CD4-positive, alpha-beta T cell (primary cell): ENCODE data around the gene SLC5A6. TPM values are rescaled to one million over a fixed set of nuclear protein-coding genes. Genes with fewer than 3 reads are reported as not detected.

ENCODE experiments used
- ATAC-seq: fragments of 200-7000 bp; cut with Tn5 transposase; one replicate; pipeline ENCODE4 v1.10.0; 2022; ENCODE audit warnings: mild to moderate bottlenecking; ENCODE audit not compliant: poor library complexity
- CTCF ChIA-PET: fragments of 350-600 bp; sonication (Branson Sonifier 250); formaldehyde crosslinking; loops from one replicate; lab custom pipeline; 2021; ENCODE audit warnings: antibody characterized with exemption, inconsistent platforms; lab: Charles Lee
- POLR2A ChIA-PET: fragments of 350-600 bp; sonication (Branson Sonifier 250); formaldehyde crosslinking; loops from one replicate; lab custom pipeline; 2021; ENCODE audit warnings: antibody characterized with exemption, inconsistent platforms; lab: Charles Lee
- DNase-seq, 14 experiments: peaks; one replicate each; pipeline ENCODE4 v3.0.0-alpha.2; 2013 to 2020; ENCODE audit warnings: mixed read lengths in 2 of 14
- H3K27ac ChIP-seq, 2 donors: one replicate each; pipeline versions ENCODE4 v1.5.1 to v1.7.0; 2013; ENCODE audit warnings: low read length in 2 of 2, low read depth in 1 of 2, mild to moderate bottlenecking in 1 of 2
- H3K27me3 ChIP-seq, 2 experiments: 1 replicate in 1 of 2; 2 replicates in 1 of 2; pipeline versions ENCODE4 v1.6.1 to v1.7.0; 2013; ENCODE audit warnings: low read length in 2 of 2, control low read depth in 1 of 2, mild to moderate bottlenecking in 1 of 2, moderate library complexity in 1 of 2; ENCODE audit not compliant: insufficient read depth in 2 of 2, control insufficient read depth in 1 of 2
- H3K36me3 ChIP-seq: one replicate; pipeline ENCODE4 v1.6.1; 2013; ENCODE audit warnings: low read length, control low read depth; ENCODE audit not compliant: insufficient read depth
- H3K4me1 ChIP-seq: one replicate; pipeline ENCODE4 v1.6.1; 2013; ENCODE audit warnings: low read length, control low read depth; ENCODE audit not compliant: insufficient read depth
- H3K4me3 ChIP-seq: one replicate; pipeline ENCODE4 v1.5.1; 2013; ENCODE audit warnings: mild to moderate bottlenecking, low read length, moderate library complexity
- H3K9me3 ChIP-seq, 2 experiments: 1 replicate in 1 of 2; 2 replicates in 1 of 2; pipeline versions ENCODE4 v1.6.1 to v1.7.0; 2013; ENCODE audit warnings: low read length in 2 of 2, mild to moderate bottlenecking in 2 of 2, control low read depth in 1 of 2, moderate library complexity in 1 of 2; ENCODE audit not compliant: control insufficient read depth in 1 of 2, insufficient read depth in 1 of 2
- H3K27ac Mint-ChIP-seq: one replicate; pipeline ENCODE4 v1.8.0; 2020; ENCODE audit warnings: mixed read lengths
- H3K27me3 Mint-ChIP-seq: one replicate; pipeline ENCODE4 v1.8.0; 2021; ENCODE audit warnings: mixed read lengths
- H3K36me3 Mint-ChIP-seq: one replicate; pipeline ENCODE4 v1.8.0; 2021; ENCODE audit warnings: low read depth, mixed read lengths
- H3K4me1 Mint-ChIP-seq: one replicate; pipeline ENCODE4 v1.8.0; 2021; ENCODE audit warnings: low read depth, mixed read lengths
- H3K4me3 Mint-ChIP-seq: one replicate; pipeline ENCODE4 v1.8.0; 2020; ENCODE audit warnings: mild to moderate bottlenecking, mixed read lengths
- H3K9me3 Mint-ChIP-seq: one replicate; pipeline ENCODE4 v1.8.0; 2020; ENCODE audit warnings: mixed read lengths
- CTCF ChIP-seq: fragments of 200-600 bp; IDR thresholded peaks from one replicate; pipeline ENCODE4 v1.8.0; 2022; ENCODE audit warnings: antibody characterized with exemption, mild to moderate bottlenecking
- intact Hi-C, 2 experiments: fragments of 100-400 bp; cut with DNase I in 1 of 2; cut with micrococcal nuclease in 1 of 2; formaldehyde crosslinking; loops; one replicate each; pipeline versions ENCODE4 v1.15.1 to v1.9.0; 2023 to 2025; cut with DNase I, micrococcal nuclease
- total RNA-seq, 174 experiments: library from RNA in 2 of 174; stranded (reverse) in 2 of 174; gene quantifications; one replicate each; pipeline ENCODE4 v1.2.3 and lab custom pipeline; 2021 to 2026

Gene SLC5A6
- total RNA-seq, 2 experiments from 2014 or later, result 196 to 207 TPM

- Mint-ChIP-seq H3K27me3 (peaks cover 43% of the 10 kb centered on the region), H3K27ac (no peak overlapping the region), H3K9me3 (no peaks in the 10 kb centered on the region), H3K36me3 (no peaks in the 10 kb centered on the region), H3K4me1 (no peaks in the 10 kb centered on the region), H3K4me3 (no peak overlapping the region)
- peaks cover 0 to 5% of the 10 kb centered on the region in 2 experiments for H3K27me3 ChIP-seq
- POLR2A ChIA-PET, result no interaction called here
- TF ChIP-seq CTCF, result no peak
- no peaks in the 10 kb centered on the region for H3K9me3 ChIP-seq
- ATAC-seq (no peak), DNase-seq (no peak)
- H3K27ac ChIP-seq, result no peak overlapping the region
- peaks cover under 1% of the 10 kb centered on the region for H3K4me1 ChIP-seq
- no peaks in the 10 kb centered on the region for H3K36me3 ChIP-seq
- no peak overlapping the region for H3K4me3 ChIP-seq
- intact Hi-C loops, result no loop called here
- CTCF ChIA-PET, result no interaction called here
These were observed 36.7 kb downstream of the SLC5A6 start for GRCh38 chr2:27175330-27175729.

- no peaks in the 10 kb centered on the region for H3K9me3 Mint-ChIP-seq
- Histone ChIP-seq H3K4me3 (no peak overlapping the region), H3K9me3 (no peaks in the 10 kb centered on the region), H3K27ac (no peak overlapping the region), H3K36me3 (no peaks in the 10 kb centered on the region), H3K4me1 (peaks cover 8% of the 10 kb centered on the region), H3K27me3 (peaks cover 3 to 7% of the 10 kb centered on the region in 2 experiments)
- ATAC-seq (no peak), DNase-seq (no peak)
- H3K27ac Mint-ChIP-seq, result no peak overlapping the region
- ChIA-PET POLR2A (no interaction called here), CTCF (no interaction called here)
- TF ChIP-seq CTCF, result no peak
- H3K27me3 Mint-ChIP-seq, result peaks cover 45% of the 10 kb centered on the region
- H3K4me1 Mint-ChIP-seq, result peaks cover 4% of the 10 kb centered on the region
- H3K4me3 Mint-ChIP-seq, result no peak overlapping the region
- H3K36me3 Mint-ChIP-seq, result no peaks in the 10 kb centered on the region
- intact Hi-C loops, result no loop called here
These were observed 37.4 kb downstream of the SLC5A6 start for GRCh38 chr2:27174638-27175037.

GRCh38 chr2:27171351-27171848, 40.7 kb downstream of the SLC5A6 start:
- no peaks in the 10 kb centered on the region for H3K36me3 Mint-ChIP-seq
- H3K4me1 ChIP-seq, result peaks cover 8% of the 10 kb centered on the region
- CTCF ChIA-PET, result interaction anchor here (0.7 to 0.8 kb wide), 2 partner anchors 70 to 211 kb away, joined by 3 read pairs; no protein-coding TSS in a partner anchor

More at GRCh38 chr2:27171351-27171848, 40.7 kb downstream of the SLC5A6 start:
- ATAC-seq (no peak), DNase-seq (no peak)
- no peak for TF ChIP-seq CTCF
- Mint-ChIP-seq H3K27ac (no peak overlapping the region), H3K4me3 (no peak overlapping the region), H3K27me3 (peaks cover 23% of the 10 kb centered on the region), H3K9me3 (no peaks in the 10 kb centered on the region), H3K4me1 (peaks cover 4% of the 10 kb centered on the region)
- H3K36me3 ChIP-seq, result no peaks in the 10 kb centered on the region
- no peaks in the 10 kb centered on the region for H3K9me3 ChIP-seq
- no peak overlapping the region for H3K27ac ChIP-seq
- peaks cover 3 to 5% of the 10 kb centered on the region in 2 experiments for H3K27me3 ChIP-seq
- intact Hi-C loops, result loop anchor here (2.0 kb wide), 2 partner anchors 21 to 109 kb away; no protein-coding TSS in a partner anchor
- POLR2A ChIA-PET, result no interaction called here
- no peak overlapping the region for H3K4me3 ChIP-seq
